HEK293 (cell line): ENCODE data around the gene OPCML.

Experiments
- CTCF ChIA-PET: fragments of 350-600 bp; formaldehyde crosslinking; extraction: SDS; loops from one replicate; lab custom pipeline; 2021; ENCODE audit warnings: antibody characterized with exemption; lab: Yijun Ruan, JAX
- POLR2A ChIA-PET: fragments of 300-600 bp; formaldehyde crosslinking; extraction: SDS; loops from one replicate; lab custom pipeline; 2020; ENCODE audit warnings: antibody characterized with exemption, inconsistent platforms; lab: Yijun Ruan, JAX
- H3K27ac ChIP-seq: fragments of 200-500 bp; sonication (Bioruptor generic); 2 replicates; pipeline ENCODE4 v1.5.1; 2014; ENCODE audit warnings: low read depth, low read length, control low read depth, inconsistent platforms; ENCODE audit errors: extremely low read depth
- H3K36me3 ChIP-seq, 2 experiments: fragments of 200-500 bp in 1 of 2; sonication (Bioruptor generic) in 1 of 2; 1 replicate in 1 of 2; 2 replicates in 1 of 2; pipeline ENCODE4 v1.5.1; 2014 to 2017; ENCODE audit warnings: inconsistent platforms in 2 of 2, low read length in 2 of 2; ENCODE audit not compliant: control insufficient read depth in 2 of 2, insufficient read depth in 1 of 2
- H3K4me1 ChIP-seq: fragments of 200-500 bp; sonication (Bioruptor generic); 2 replicates; pipeline ENCODE4 v1.5.1; 2014; ENCODE audit warnings: mild to moderate bottlenecking, low read length, inconsistent platforms; ENCODE audit not compliant: control insufficient read depth, insufficient read depth
- H3K4me3 ChIP-seq: 2 replicates; pipeline ENCODE4 v1.5.1; 2011; ENCODE audit warnings: low read depth, mild to moderate bottlenecking, control low read depth, low read length, moderate library complexity
- H3K9me3 ChIP-seq: fragments of 200-500 bp; sonication (Bioruptor generic); 2 replicates; pipeline ENCODE4 v1.5.1; 2014; ENCODE audit warnings: low read depth, low read length, inconsistent platforms; ENCODE audit not compliant: control insufficient read depth, insufficient read depth
- GLI2 ChIP-seq: fragments of 450-650 bp; formaldehyde crosslinking; IDR thresholded peaks from 2 replicates; pipeline ENCODE4; 2017; ENCODE audit warnings: missing biosample characterization, missing genetic modification characterization, low read depth, borderline replicate concordance
- HOXD13 ChIP-seq: sonication (generic); formaldehyde crosslinking; IDR thresholded peaks from 2 replicates; pipeline ENCODE4 v1.8.0; 2022; ENCODE audit warnings: missing genetic modification reagents, borderline replicate concordance
- IKZF3 ChIP-seq: fragments of 450-650 bp; IDR thresholded peaks from 2 replicates; pipeline ENCODE4 v1.5.0; 2018; ENCODE audit warnings: missing biosample characterization, mild to moderate bottlenecking, missing genetic modification characterization, moderate library complexity
- PBX3 ChIP-seq: sonication (generic); formaldehyde crosslinking; IDR thresholded peaks from 2 replicates; pipeline ENCODE4 v1.8.1; 2022; ENCODE audit warnings: mild to moderate bottlenecking, moderate library complexity, missing genetic modification reagents
- REPIN1 ChIP-seq: fragments of 450-650 bp; formaldehyde crosslinking; IDR thresholded peaks from 2 replicates; pipeline ENCODE4 v1.5.1; 2017; ENCODE audit warnings: missing biosample characterization, missing genetic modification characterization, low read depth
- SCRT2 ChIP-seq: fragments of 450-650 bp; formaldehyde crosslinking; IDR thresholded peaks from 2 replicates; pipeline ENCODE4 v1.5.1; 2016; ENCODE audit warnings: missing biosample characterization, missing genetic modification characterization
- TSHZ1 ChIP-seq: fragments of 450-650 bp; formaldehyde crosslinking; IDR thresholded peaks from 2 replicates; pipeline ENCODE4 v1.5.1; 2016; ENCODE audit warnings: missing biosample characterization, missing genetic modification characterization, borderline replicate concordance
- ZBTB26 ChIP-seq: fragments of 450-650 bp; formaldehyde crosslinking; optimal IDR thresholded peaks from 2 replicates; pipeline ENCODE3; 2016; ENCODE audit warnings: missing biosample characterization, mild to moderate bottlenecking, missing genetic modification characterization
- ZBTB6 ChIP-seq: fragments of 450-650 bp; formaldehyde crosslinking; IDR thresholded peaks from 2 replicates; pipeline ENCODE4 v1.5.1; 2017; ENCODE audit warnings: missing biosample characterization, missing genetic modification characterization
- ZFP41 ChIP-seq: fragments of 450-650 bp; formaldehyde crosslinking; IDR thresholded peaks from 2 replicates; pipeline ENCODE4 v1.5.1; 2016; ENCODE audit warnings: missing biosample characterization, missing genetic modification characterization, borderline replicate concordance
- ZNF132 ChIP-seq: fragments of 450-650 bp; formaldehyde crosslinking; IDR thresholded peaks from 2 replicates; pipeline ENCODE4 v1.5.1; 2017; ENCODE audit warnings: missing biosample characterization, missing genetic modification characterization, borderline replicate concordance
- ZNF18 ChIP-seq: fragments of 450-650 bp; formaldehyde crosslinking; IDR thresholded peaks from 2 replicates; pipeline ENCODE4 v1.5.1; 2016; ENCODE audit warnings: missing biosample characterization, missing genetic modification characterization
- ZNF202 ChIP-seq: fragments of 450-650 bp; formaldehyde crosslinking; IDR thresholded peaks from 2 replicates; pipeline ENCODE4 v1.5.1; 2016; ENCODE audit warnings: missing biosample characterization, missing genetic modification characterization, borderline replicate concordance
- ZNF350 ChIP-seq: fragments of 450-650 bp; formaldehyde crosslinking; IDR thresholded peaks from 2 replicates; pipeline ENCODE4 v1.5.0; 2017; ENCODE audit warnings: missing biosample characterization, mild to moderate bottlenecking, missing genetic modification characterization
- ZNF362 ChIP-seq: fragments of 450-650 bp; formaldehyde crosslinking; IDR thresholded peaks from 2 replicates; pipeline ENCODE4 v1.5.1; 2016; ENCODE audit warnings: missing biosample characterization, missing genetic modification characterization
- ZNF585B ChIP-seq: fragments of 450-650 bp; formaldehyde crosslinking; IDR thresholded peaks from 2 replicates; pipeline ENCODE4 v1.5.1; 2016; ENCODE audit warnings: missing biosample characterization, missing genetic modification characterization
- ZNF626 ChIP-seq: fragments of 450-650 bp; sonication (Bioruptor Pico); formaldehyde crosslinking; IDR thresholded peaks from 2 replicates; pipeline ENCODE4 v1.5.1; 2018; ENCODE audit warnings: missing biosample characterization, missing genetic modification characterization, inconsistent platforms
- ZNF747 ChIP-seq: fragments of 450-650 bp; formaldehyde crosslinking; IDR thresholded peaks from 2 replicates; pipeline ENCODE4 v1.5.1; 2016; ENCODE audit warnings: missing biosample characterization, missing genetic modification characterization
- ZNF830 ChIP-seq: fragments of 450-650 bp; IDR thresholded peaks from 2 replicates; pipeline ENCODE4 v1.5.0; 2018; ENCODE audit warnings: missing biosample characterization, missing genetic modification characterization, low read depth, mild to moderate bottlenecking, moderate library complexity

The OPCML gene

GRCh38 chr11:132961453-132961852 lies 570.8 kb downstream of the OPCML start:
- H3K36me3 ChIP-seq, result no peaks in the 10 kb centered on the region
- POLR2A ChIA-PET, result no interaction called here
- CTCF ChIA-PET, result no interaction called here
- H3K4me3 ChIP-seq, result no peak overlapping the region
- H3K27ac ChIP-seq, result no peak overlapping the region
- no peaks in the 10 kb centered on the region for H3K9me3 ChIP-seq
- H3K4me1 ChIP-seq, result no peaks in the 10 kb centered on the region
- TF ChIP-seq ZBTB26 (tag by site-specific recombination) (no peak), ZNF202 (tag by site-specific recombination) (no peak), TSHZ1 (tag by site-specific recombination) (no peak), SCRT2 (tag by site-specific recombination) (no peak), ZBTB6 (tag by site-specific recombination) (no peak), IKZF3 (tag by site-specific recombination) (no peak), ZNF350 (tag by site-specific recombination) (no peak), ZNF585B (tag by site-specific recombination) (no peak), ZNF132 (tag by site-specific recombination) (no peak), ZNF18 (tag by site-specific recombination) (no peak), ZFP41 (tag by site-specific recombination) (no peak), REPIN1 (tag by site-specific recombination) (no peak), ZNF626 (tag by site-specific recombination) (no peak), PBX3 (CRISPR knock-in tag) (no peak), GLI2 (tag by site-specific recombination) (no peak), ZNF747 (tag by site-specific recombination) (no peak), ZNF362 (tag by site-specific recombination) (no peak), HOXD13 (CRISPR knock-in tag) (no peak), ZNF830 (tag by site-specific recombination) (no peak)
